ENCODE measurements around the gene DAAM2. TPM values are rescaled to one million over a fixed set of nuclear protein-coding genes. Genes with fewer than 3 reads are reported as not detected.

Gene DAAM2
- total and polyA plus RNA-seq, 2 of the 8 experiments (the other 6 are each of a cell fraction or from before 2014, with no cell fraction given) = 1.5 to 2.9 TPM

DNA sequence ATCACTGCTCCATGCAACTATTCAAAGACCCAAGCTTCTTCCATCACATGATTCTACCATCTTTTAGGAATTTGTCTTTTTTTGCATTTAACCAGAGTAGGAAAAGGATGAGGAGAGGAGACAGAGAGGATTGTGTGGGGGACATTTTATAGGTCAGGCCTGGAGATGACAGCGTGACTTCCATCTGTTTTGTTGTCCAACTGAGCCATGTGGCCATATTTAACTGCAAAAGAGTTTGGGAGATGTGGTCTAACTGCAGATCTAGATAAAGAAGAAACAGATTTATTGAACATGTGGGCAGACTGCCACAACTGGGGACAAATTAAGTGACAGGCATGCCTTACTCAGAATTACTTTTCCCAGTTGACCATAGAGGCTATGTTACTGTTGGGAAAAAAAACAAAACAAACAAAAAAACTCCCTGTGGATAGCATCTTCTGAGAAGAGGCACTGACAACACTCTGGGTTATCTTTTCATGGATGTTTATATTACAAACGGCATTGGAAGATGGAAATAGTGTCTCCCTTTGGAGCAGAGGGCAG, 161.0 kb downstream of the DAAM2 start:
- Histone ChIP-seq H3K23ac (ENCODE audit: insufficient read length) (no peak overlapping the region), H2BK20ac (ENCODE audit: low read length) (no peak overlapping the region), H3K9ac (replicated peaks in 1 of 4; ENCODE audit: extremely low read depth in 1 of 4, low read depth in 3 of 4, low read length in 3 of 4) (no peak overlapping the region), H2BK5ac (ENCODE audit: low read depth, low read length) (no peak overlapping the region), H3K27me3 (replicated peaks in 1 of 4; ENCODE audit: control insufficient read depth in 3 of 4, extremely low read depth in 1 of 4, insufficient read depth in 3 of 4, low read length in 3 of 4) (no peaks in the 10 kb centered on the region; a peak in 1 of 7 replicates), H3K27ac (ENCODE audit: low read depth, low read length) (no peak overlapping the region), H2BK15ac (ENCODE audit: low read length) (no peak overlapping the region), H4K91ac (replicated peaks; ENCODE audit: insufficient read length, low read length) (no peak overlapping the region), H3K4me2 (ENCODE audit: insufficient read depth in 1 of 2, low read depth in 2 of 2, low read length in 2 of 2) (no peak overlapping the region), H3K79me2 (ENCODE audit: control insufficient read depth in 1 of 2, insufficient read depth in 2 of 2, low read length in 2 of 2) (no peaks in the 10 kb centered on the region), H3K36me3 (ENCODE audit: control insufficient read depth in 2 of 4, insufficient read depth in 4 of 4, low read length in 3 of 4) (no peaks in the 10 kb centered on the region), H3K23me2 (ENCODE audit: low read depth, low read length) (no peaks in the 10 kb centered on the region), H4K20me1 (replicated peaks in 1 of 2; ENCODE audit: control insufficient read depth in 1 of 2, insufficient read depth in 2 of 2, low read length in 2 of 2) (no peaks in the 10 kb centered on the region), H3K14ac (ENCODE audit: insufficient read length) (no peak overlapping the region), H3K79me1 (ENCODE audit: low read depth, low read length) (no peaks in the 10 kb centered on the region), H4K5ac (ENCODE audit: insufficient read length, low read depth, low read length) (no peak overlapping the region), H3K18ac (ENCODE audit: extremely low read depth, low read length) (no peak overlapping the region), H3K4ac (replicated peaks; ENCODE audit: insufficient read length, low read depth, low read length) (no peak overlapping the region), H2BK12ac (ENCODE audit: low read depth, low read length) (no peak overlapping the region), H4K8ac (ENCODE audit: extremely low read depth, insufficient read depth, low read length) (no peak overlapping the region), H3K4me3 (ENCODE audit: extremely low read depth in 1 of 4, insufficient read depth in 2 of 4, low read depth in 3 of 4, low read length in 4 of 4) (no peak overlapping the region), H2AFZ (ENCODE audit: low read length) (no peak overlapping the region), H2AK5ac (ENCODE audit: low read depth, low read length) (no peak overlapping the region), H3K9me3 (ENCODE audit: insufficient read depth in 2 of 2, low read depth in 1 of 2, low read length in 1 of 2) (no peaks in the 10 kb centered on the region), H3K4me1 (replicated peaks in 1 of 4; ENCODE audit: control insufficient read depth in 3 of 4, insufficient read depth in 4 of 4, low read length in 3 of 4) (peaks cover 3 to 5% (median 5%) of the 10 kb centered on the region in 4 experiments; a peak in 6 of 7 replicates), H3K56ac (replicated peaks; ENCODE audit: insufficient read length, low read depth, low read length) (no peak overlapping the region), H2BK120ac (replicated peaks; ENCODE audit: low read depth, low read length) (no peak overlapping the region)
- POLR2A ChIA-PET (ENCODE audit: partially characterized antibody) = no interaction called here
- FAIRE-seq = no peak
- 85% methylated on average over 2 of the region's 2 CpGs; no CpG with 5 or more reads in 1 of the 2 experiments for WGBS, 2 experiments (ENCODE audit: extremely low coverage in 1 of 2, insufficient coverage in 1 of 2, insufficient read length in 1 of 2, insufficient replicate concordance in 2 of 2, low coverage in 1 of 2, low lambda C conversion rate in 2 of 2, missing lambda C conversion rate in 1 of 2)
- no peak for TF ChIP-seq POU5F1 (IDR thresholded peaks at IDR 0.05; ENCODE audit: low read depth, low read length)
- CTCF ChIA-PET (ENCODE audit: partially characterized antibody) = no interaction called here
- DNase-seq (ENCODE audit: low read depth in 1 of 2, low spot score in 2 of 2) = no peak

Other genes with a start within 250 kb of the DAAM2 start
- gene KIF6, start 67.0 kb upstream of the DAAM2 start, total RNA-seq (2021; fragmentation: NEBNext Ultra II Directional; extraction: Animal tissue kit (Norgen Biotek cat#: 25700)) = 0.65 and 1.5 TPM in 2 replicates
- 0.53 and 0.58 TPM in 2 replicates for gene KIF6, start 67.0 kb upstream of the DAAM2 start, polyA plus RNA-seq (2011; rRNA removed)
- gene MOCS1, start 142.1 kb downstream of the DAAM2 start, total RNA-seq (2021; fragmentation: NEBNext Ultra II Directional; extraction: Animal tissue kit (Norgen Biotek cat#: 25700)) = 18.5 and 19.7 TPM in 2 replicates
- gene MOCS1, start 142.1 kb downstream of the DAAM2 start, polyA plus RNA-seq (2011; rRNA removed) = 13.4 and 15.1 TPM in 2 replicates